ENCODE data around the gene MRPL45. TPM values are rescaled to one million over a fixed set of nuclear protein-coding genes. Genes with fewer than 3 reads are reported as not detected.

The MRPL45 gene
- total and polyA plus RNA-seq, 4 donors, result 16.9 to 22.2 (median 19.0) TPM

DNA sequence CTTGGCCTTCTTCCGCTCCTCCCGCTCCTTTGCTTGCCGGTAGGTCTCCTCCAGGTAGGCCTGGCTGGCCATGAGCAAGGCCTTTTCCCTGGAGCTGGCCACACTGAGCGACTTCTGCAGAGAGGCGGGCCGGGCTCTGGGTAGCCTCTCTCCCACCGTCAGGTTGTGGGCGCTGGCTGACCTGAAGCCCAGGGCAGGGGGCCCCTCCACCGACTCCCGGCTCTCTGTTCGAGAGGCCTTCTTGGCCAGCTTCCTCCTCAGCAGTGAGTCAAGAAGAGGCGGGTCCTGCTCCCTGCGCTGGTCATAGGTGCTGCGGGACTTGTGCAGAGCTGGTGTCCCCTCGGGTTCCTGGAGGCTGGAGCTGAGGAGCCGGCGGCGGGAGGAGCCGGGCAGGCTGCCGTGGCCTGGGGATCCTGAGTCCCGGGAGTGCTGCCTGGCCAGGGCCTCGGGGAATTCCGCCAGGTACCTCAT lies 34.0 kb downstream of the MRPL45 start:
- no peak overlapping the region for H3K27ac ChIP-seq (ENCODE audit: low read depth in 1 of 2, low read length in 2 of 2)
- H3K36me3 ChIP-seq (ENCODE audit: control insufficient read depth in 4 of 4, insufficient read depth in 3 of 4, low read depth in 1 of 4, low read length in 3 of 4), result no peaks in the 10 kb centered on the region
- no peaks in the 10 kb centered on the region for H3K4me1 ChIP-seq (ENCODE audit: control insufficient read depth in 4 of 4, insufficient read depth in 4 of 4, low read length in 3 of 4)
- H3K27me3 ChIP-seq (ENCODE audit: control insufficient read depth in 4 of 4, insufficient read depth in 4 of 4, low read length in 3 of 4), result peaks cover 0 to 2% (median 0%) of the 10 kb centered on the region in 4 donors
- TF ChIP-seq FOXA2 (IDR thresholded peaks at IDR 0.05) (no peak), JUND (IDR thresholded peaks at IDR 0.05) (no peak), CTCF (IDR thresholded peaks at IDR 0.05; ENCODE audit: low read depth, low read length, missing input control) (no peak), RXRA (IDR thresholded peaks at IDR 0.05) (no peak), EGR1 (IDR thresholded peaks at IDR 0.05; ENCODE audit: low read depth in 2 of 2) (no peak), TAF1 (conservative IDR thresholded peaks at IDR 0.05) (no peak), SP1 (IDR thresholded peaks at IDR 0.05) (no peak), HNF4G (IDR thresholded peaks at IDR 0.05) (no peak)
- TF ChIP-seq, protein P1, sequence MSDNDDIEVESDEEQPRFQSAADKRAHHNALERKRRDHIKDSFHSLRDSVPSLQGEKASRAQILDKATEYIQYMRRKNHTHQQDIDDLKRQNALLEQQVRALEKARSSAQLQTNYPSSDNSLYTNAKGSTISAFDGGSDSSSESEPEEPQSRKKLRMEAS (IDR thresholded peaks at IDR 0.05), result no peak
- TF ChIP-seq, protein P2, sequence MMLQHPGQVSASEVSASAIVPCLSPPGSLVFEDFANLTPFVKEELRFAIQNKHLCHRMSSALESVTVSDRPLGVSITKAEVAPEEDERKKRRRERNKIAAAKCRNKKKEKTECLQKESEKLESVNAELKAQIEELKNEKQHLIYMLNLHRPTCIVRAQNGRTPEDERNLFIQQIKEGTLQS (IDR thresholded peaks at IDR 0.05), result no peak
- no peaks in the 10 kb centered on the region for H3K9me3 ChIP-seq (ENCODE audit: control insufficient read depth in 4 of 4, low read length in 3 of 4)
- no peak overlapping the region for H3K9ac ChIP-seq (ENCODE audit: low read depth in 1 of 2, low read length in 2 of 2)
- WGBS, result 90% methylated on average over 23 of the region's 23 CpGs
- DNase-seq (ENCODE audit: low spot score), result no peak
- no peak overlapping the region for H3K4me3 ChIP-seq (ENCODE audit: low read depth in 1 of 3, low read length in 3 of 3)

GRCh38 chr17:38332735-38333134 lies 35.8 kb downstream of the MRPL45 start:
- 90% methylated on average over 7 of the region's 7 CpGs for WGBS
- Histone ChIP-seq H3K36me3 (ENCODE audit: control insufficient read depth in 4 of 4, insufficient read depth in 3 of 4, low read depth in 1 of 4, low read length in 3 of 4) (no peaks in the 10 kb centered on the region), H3K4me3 (ENCODE audit: low read depth in 1 of 3, low read length in 3 of 3) (no peak overlapping the region), H3K9ac (ENCODE audit: low read depth in 1 of 2, low read length in 2 of 2) (no peak overlapping the region), H3K27me3 (ENCODE audit: control insufficient read depth in 4 of 4, insufficient read depth in 4 of 4, low read length in 3 of 4) (peaks cover 0 to 2% (median 0%) of the 10 kb centered on the region in 4 donors), H3K4me1 (ENCODE audit: control insufficient read depth in 4 of 4, insufficient read depth in 4 of 4, low read length in 3 of 4) (no peaks in the 10 kb centered on the region), H3K9me3 (ENCODE audit: control insufficient read depth in 4 of 4, low read length in 3 of 4) (no peaks in the 10 kb centered on the region), H3K27ac (ENCODE audit: low read depth in 1 of 2, low read length in 2 of 2) (no peak overlapping the region)
- no peak for DNase-seq (ENCODE audit: low spot score)
- TF ChIP-seq FOXA1 (IDR thresholded peaks at IDR 0.05) (no peak), TAF1 (conservative IDR thresholded peaks at IDR 0.05) (no peak), JUND (IDR thresholded peaks at IDR 0.05) (no peak), HNF4A (conservative IDR thresholded peaks at IDR 0.05) (no peak), GABPA (IDR thresholded peaks at IDR 0.05 in 1 of 2, conservative IDR thresholded peaks at IDR 0.05 in 1 of 2) (no peak), RXRA (IDR thresholded peaks at IDR 0.05) (no peak), EGR1 (IDR thresholded peaks at IDR 0.05; ENCODE audit: low read depth in 2 of 2) (no peak), HNF4G (IDR thresholded peaks at IDR 0.05) (no peak), NR2F2 (IDR thresholded peaks at IDR 0.05) (no peak), RAD21 (IDR thresholded peaks at IDR 0.05) (no peak), FOXA2 (IDR thresholded peaks at IDR 0.05) (no peak), YY1 (IDR thresholded peaks at IDR 0.05) (no peak), SP1 (IDR thresholded peaks at IDR 0.05) (no peak), CTCF (IDR thresholded peaks at IDR 0.05; ENCODE audit: low read depth, low read length, missing input control) (no peak)
- TF ChIP-seq, protein P3, sequence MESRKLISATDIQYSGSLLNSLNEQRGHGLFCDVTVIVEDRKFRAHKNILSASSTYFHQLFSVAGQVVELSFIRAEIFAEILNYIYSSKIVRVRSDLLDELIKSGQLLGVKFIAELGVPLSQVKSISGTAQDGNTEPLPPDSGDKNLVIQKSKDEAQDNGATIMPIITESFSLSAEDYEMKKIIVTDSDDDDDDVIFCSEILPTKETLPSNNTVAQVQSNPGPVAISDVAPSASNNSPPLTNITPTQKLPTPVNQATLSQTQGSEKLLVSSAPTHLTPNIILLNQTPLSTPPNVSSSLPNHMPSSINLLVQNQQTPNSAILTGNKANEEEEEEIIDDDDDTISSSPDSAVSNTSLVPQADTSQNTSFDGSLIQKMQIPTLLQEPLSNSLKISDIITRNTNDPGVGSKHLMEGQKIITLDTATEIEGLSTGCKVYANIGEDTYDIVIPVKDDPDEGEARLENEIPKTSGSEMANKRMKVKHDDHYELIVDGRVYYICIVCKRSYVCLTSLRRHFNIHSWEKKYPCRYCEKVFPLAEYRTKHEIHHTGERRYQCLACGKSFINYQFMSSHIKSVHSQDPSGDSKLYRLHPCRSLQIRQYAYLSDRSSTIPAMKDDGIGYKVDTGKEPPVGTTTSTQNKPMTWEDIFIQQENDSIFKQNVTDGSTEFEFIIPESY (IDR thresholded peaks at IDR 0.05), result no peak
- TF ChIP-seq, protein P1 (IDR thresholded peaks at IDR 0.05), result no peak
- TF ChIP-seq, protein P4, sequence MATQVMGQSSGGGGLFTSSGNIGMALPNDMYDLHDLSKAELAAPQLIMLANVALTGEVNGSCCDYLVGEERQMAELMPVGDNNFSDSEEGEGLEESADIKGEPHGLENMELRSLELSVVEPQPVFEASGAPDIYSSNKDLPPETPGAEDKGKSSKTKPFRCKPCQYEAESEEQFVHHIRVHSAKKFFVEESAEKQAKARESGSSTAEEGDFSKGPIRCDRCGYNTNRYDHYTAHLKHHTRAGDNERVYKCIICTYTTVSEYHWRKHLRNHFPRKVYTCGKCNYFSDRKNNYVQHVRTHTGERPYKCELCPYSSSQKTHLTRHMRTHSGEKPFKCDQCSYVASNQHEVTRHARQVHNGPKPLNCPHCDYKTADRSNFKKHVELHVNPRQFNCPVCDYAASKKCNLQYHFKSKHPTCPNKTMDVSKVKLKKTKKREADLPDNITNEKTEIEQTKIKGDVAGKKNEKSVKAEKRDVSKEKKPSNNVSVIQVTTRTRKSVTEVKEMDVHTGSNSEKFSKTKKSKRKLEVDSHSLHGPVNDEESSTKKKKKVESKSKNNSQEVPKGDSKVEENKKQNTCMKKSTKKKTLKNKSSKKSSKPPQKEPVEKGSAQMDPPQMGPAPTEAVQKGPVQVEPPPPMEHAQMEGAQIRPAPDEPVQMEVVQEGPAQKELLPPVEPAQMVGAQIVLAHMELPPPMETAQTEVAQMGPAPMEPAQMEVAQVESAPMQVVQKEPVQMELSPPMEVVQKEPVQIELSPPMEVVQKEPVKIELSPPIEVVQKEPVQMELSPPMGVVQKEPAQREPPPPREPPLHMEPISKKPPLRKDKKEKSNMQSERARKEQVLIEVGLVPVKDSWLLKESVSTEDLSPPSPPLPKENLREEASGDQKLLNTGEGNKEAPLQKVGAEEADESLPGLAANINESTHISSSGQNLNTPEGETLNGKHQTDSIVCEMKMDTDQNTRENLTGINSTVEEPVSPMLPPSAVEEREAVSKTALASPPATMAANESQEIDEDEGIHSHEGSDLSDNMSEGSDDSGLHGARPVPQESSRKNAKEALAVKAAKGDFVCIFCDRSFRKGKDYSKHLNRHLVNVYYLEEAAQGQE (IDR thresholded peaks at IDR 0.05), result no peak
- TF ChIP-seq, protein P2 (IDR thresholded peaks at IDR 0.05), result no peak

All from liver (tissue), 9 donors.